PFSK-1 (cell line): ENCODE measurements around the gene ACVR1.

ENCODE experiments used
- POLR2AphosphoS5 ChIP-seq: IDR thresholded peaks from 2 replicates; pipeline ENCODE4 v1.6.1; 2012; ENCODE audit warnings: low read depth, mild to moderate bottlenecking, control low read depth, low read length, moderate library complexity
- TAF1 ChIP-seq: IDR thresholded peaks from 2 replicates; pipeline ENCODE4 v1.6.1; 2012; ENCODE audit warnings: low read length, control low read depth, borderline replicate concordance; ENCODE audit not compliant: insufficient read depth
- TF ChIP-seq, protein P1 (sequence below), 2 experiments: IDR thresholded peaks; 2 replicates each; pipeline versions ENCODE4 v1.6.1 to v1.8.0; 2011 to 2012; ENCODE audit warnings: low read depth in 2 of 2, low read length in 2 of 2, control low read depth in 1 of 2, inconsistent platforms in 1 of 2, mild to moderate bottlenecking in 1 of 2, moderate library complexity in 1 of 2; ENCODE audit not compliant: insufficient read depth in 1 of 2

DNA sequence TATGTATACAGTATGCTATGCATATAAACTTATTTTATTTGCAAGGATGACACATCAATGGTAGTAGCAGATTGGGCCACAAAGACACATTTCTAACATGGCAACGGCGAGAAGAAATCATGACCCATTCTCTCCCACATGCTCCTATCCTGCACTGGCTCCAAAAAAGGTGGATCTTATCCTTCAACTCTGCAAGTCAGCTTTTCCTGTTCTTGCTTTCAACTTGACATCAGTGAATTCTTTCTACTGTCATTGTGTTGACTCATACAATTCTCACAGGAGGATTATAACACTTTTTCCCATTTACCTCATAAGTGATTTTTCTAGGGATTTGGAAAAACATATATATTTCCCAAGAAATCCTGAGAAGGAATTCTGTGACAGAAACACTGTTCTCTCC is 53.1 kb downstream of the ACVR1 start:
- no peak for TF ChIP-seq TAF1
- TF ChIP-seq POLR2AphosphoS5: no peak
- TF ChIP-seq, protein P1, sequence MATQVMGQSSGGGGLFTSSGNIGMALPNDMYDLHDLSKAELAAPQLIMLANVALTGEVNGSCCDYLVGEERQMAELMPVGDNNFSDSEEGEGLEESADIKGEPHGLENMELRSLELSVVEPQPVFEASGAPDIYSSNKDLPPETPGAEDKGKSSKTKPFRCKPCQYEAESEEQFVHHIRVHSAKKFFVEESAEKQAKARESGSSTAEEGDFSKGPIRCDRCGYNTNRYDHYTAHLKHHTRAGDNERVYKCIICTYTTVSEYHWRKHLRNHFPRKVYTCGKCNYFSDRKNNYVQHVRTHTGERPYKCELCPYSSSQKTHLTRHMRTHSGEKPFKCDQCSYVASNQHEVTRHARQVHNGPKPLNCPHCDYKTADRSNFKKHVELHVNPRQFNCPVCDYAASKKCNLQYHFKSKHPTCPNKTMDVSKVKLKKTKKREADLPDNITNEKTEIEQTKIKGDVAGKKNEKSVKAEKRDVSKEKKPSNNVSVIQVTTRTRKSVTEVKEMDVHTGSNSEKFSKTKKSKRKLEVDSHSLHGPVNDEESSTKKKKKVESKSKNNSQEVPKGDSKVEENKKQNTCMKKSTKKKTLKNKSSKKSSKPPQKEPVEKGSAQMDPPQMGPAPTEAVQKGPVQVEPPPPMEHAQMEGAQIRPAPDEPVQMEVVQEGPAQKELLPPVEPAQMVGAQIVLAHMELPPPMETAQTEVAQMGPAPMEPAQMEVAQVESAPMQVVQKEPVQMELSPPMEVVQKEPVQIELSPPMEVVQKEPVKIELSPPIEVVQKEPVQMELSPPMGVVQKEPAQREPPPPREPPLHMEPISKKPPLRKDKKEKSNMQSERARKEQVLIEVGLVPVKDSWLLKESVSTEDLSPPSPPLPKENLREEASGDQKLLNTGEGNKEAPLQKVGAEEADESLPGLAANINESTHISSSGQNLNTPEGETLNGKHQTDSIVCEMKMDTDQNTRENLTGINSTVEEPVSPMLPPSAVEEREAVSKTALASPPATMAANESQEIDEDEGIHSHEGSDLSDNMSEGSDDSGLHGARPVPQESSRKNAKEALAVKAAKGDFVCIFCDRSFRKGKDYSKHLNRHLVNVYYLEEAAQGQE (IDR thresholded peaks at IDR 0.05; ENCODE audit: insufficient read depth in 1 of 2, low read depth in 2 of 2, low read length in 2 of 2): no peak
